ENCODE results near the gene MAD2L2.

Gene MAD2L2

GRCh38 chr1:11681071-11681771 lies at the start of gene MAD2L2:
Gene MAD2L2 (minus strand): TSS chr1:11681148. CDS start chr1:11680601, 547 bp downstream.
- peak; percentile 75 for DNase-seq (ENCODE audit: low spot score)

GRCh38 chr1:11730429-11730891 lies 49.5 kb upstream of the MAD2L2 start:
- DNase-seq (ENCODE audit: low spot score): no peak

GRCh38 chr1:11729498-11730428 lies 48.8 kb upstream of the MAD2L2 start:
- DNase-seq (ENCODE audit: low spot score): peak; percentile 95

- no peak for DNase-seq (ENCODE audit: low spot score)
These were observed 48.2 kb upstream of the MAD2L2 start for GRCh38 chr1:11729155-11729497.

- DNase-seq (ENCODE audit: low spot score): peak; percentile 28
These were observed 47.3 kb upstream of the MAD2L2 start for GRCh38 chr1:11728126-11728806.

GRCh38 chr1:11727119-11727518 lies 46.2 kb upstream of the MAD2L2 start:
- DNase-seq (ENCODE audit: low spot score): no peak

GRCh38 chr1:11725616-11726015 lies 44.7 kb upstream of the MAD2L2 start:
- DNase-seq (ENCODE audit: low spot score): no peak

- no peak for DNase-seq (ENCODE audit: low spot score)
These were observed 41.6 kb upstream of the MAD2L2 start for GRCh38 chr1:11722538-11722937.

- no peak for DNase-seq (ENCODE audit: low spot score)
These were observed 40.4 kb upstream of the MAD2L2 start for GRCh38 chr1:11721311-11721710.

GRCh38 chr1:11720525-11720924 lies 39.6 kb upstream of the MAD2L2 start:
- no peak for DNase-seq (ENCODE audit: low spot score)

- no peak for DNase-seq (ENCODE audit: low spot score)
These were observed 39.1 kb upstream of the MAD2L2 start for GRCh38 chr1:11720033-11720376.

- peak; percentile 63 for DNase-seq (ENCODE audit: low spot score)
These were observed 38.5 kb upstream of the MAD2L2 start for GRCh38 chr1:11719313-11720032.

- DNase-seq (ENCODE audit: low spot score): no peak
These were observed 34.1 kb upstream of the MAD2L2 start for GRCh38 chr1:11714831-11715575.

- no peak for DNase-seq (ENCODE audit: low spot score)
These were observed 32.1 kb upstream of the MAD2L2 start for GRCh38 chr1:11713095-11713494.

GRCh38 chr1:11712285-11712684 lies 31.3 kb upstream of the MAD2L2 start:
- DNase-seq (ENCODE audit: low spot score): no peak

GRCh38 chr1:11711490-11711889 lies 30.5 kb upstream of the MAD2L2 start:
- DNase-seq (ENCODE audit: low spot score): no peak

- DNase-seq (ENCODE audit: low spot score): peak; percentile 64
These were observed 27.8 kb upstream of the MAD2L2 start for GRCh38 chr1:11708554-11709350.

- peak; percentile 23 for DNase-seq (ENCODE audit: low spot score)
These were observed 26.8 kb upstream of the MAD2L2 start for GRCh38 chr1:11707621-11708276.

- DNase-seq (ENCODE audit: low spot score): no peak
These were observed 25.3 kb upstream of the MAD2L2 start for GRCh38 chr1:11706292-11706691.

GRCh38 chr1:11705596-11705995 lies 24.6 kb upstream of the MAD2L2 start:
- no peak for DNase-seq (ENCODE audit: low spot score)
